Measurements from ENCODE around the gene VIL1.

Gene VIL1

DNA sequence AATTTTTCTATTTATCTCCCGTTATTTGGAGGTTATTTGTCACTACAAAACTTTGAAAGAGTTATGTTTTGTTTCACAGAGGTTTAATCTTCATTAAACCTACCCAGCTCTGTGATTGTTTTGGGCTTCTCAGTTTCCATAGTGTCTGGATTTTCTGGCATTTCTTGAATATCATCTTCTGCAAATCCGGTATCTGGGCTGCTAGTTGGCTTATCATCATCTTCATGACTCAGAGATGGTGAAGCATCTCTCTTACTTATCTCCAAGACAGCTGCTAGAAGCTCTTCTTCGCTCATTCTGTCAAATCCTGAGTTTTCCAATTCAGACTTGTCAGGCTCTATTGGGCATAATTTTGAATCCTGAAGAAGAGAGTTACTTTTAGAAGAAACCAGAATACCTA, 55.6 kb downstream of the VIL1 start:
- TF ChIP-seq USF1 (IDR thresholded peaks at IDR 0.05) (no peak), EGR1 (IDR thresholded peaks at IDR 0.05) (no peak), YY1 (IDR thresholded peaks at IDR 0.05; ENCODE audit: low read depth) (no peak), CREB1 (IDR thresholded peaks at IDR 0.05; ENCODE audit: low read depth) (no peak), NFIC (IDR thresholded peaks at IDR 0.05) (no peak), MAX (IDR thresholded peaks at IDR 0.05) (no peak), ZBTB7A (IDR thresholded peaks at IDR 0.05; ENCODE audit: low read depth) (no peak), FOXM1 (IDR thresholded peaks at IDR 0.05; ENCODE audit: borderline replicate concordance, low read depth) (no peak), RAD21 (IDR thresholded peaks at IDR 0.05; ENCODE audit: low read depth) (no peak), CEBPB (IDR thresholded peaks at IDR 0.05) (no peak), TEAD4 (IDR thresholded peaks at IDR 0.05) (no peak), REST (IDR thresholded peaks at IDR 0.05; ENCODE audit: low read depth) (no peak), TAF1 (IDR thresholded peaks at IDR 0.05; ENCODE audit: low read depth) (no peak), TCF12 (IDR thresholded peaks at IDR 0.05; ENCODE audit: low read depth) (no peak), EP300 (IDR thresholded peaks at IDR 0.05; ENCODE audit: borderline replicate concordance) (no peak)

GRCh38 chr2:218476676-218477075, 57.8 kb downstream of the VIL1 start:
- TF ChIP-seq FOXM1 (IDR thresholded peaks at IDR 0.05; ENCODE audit: borderline replicate concordance, low read depth) (no peak), EP300 (IDR thresholded peaks at IDR 0.05; ENCODE audit: borderline replicate concordance) (no peak), TEAD4 (IDR thresholded peaks at IDR 0.05) (no peak), RAD21 (IDR thresholded peaks at IDR 0.05; ENCODE audit: low read depth) (no peak), CREB1 (IDR thresholded peaks at IDR 0.05; ENCODE audit: low read depth) (no peak), REST (IDR thresholded peaks at IDR 0.05; ENCODE audit: low read depth) (no peak), CEBPB (IDR thresholded peaks at IDR 0.05) (no peak), YY1 (IDR thresholded peaks at IDR 0.05; ENCODE audit: low read depth) (no peak), MAX (IDR thresholded peaks at IDR 0.05) (no peak), TAF1 (IDR thresholded peaks at IDR 0.05; ENCODE audit: low read depth) (no peak)

DNA sequence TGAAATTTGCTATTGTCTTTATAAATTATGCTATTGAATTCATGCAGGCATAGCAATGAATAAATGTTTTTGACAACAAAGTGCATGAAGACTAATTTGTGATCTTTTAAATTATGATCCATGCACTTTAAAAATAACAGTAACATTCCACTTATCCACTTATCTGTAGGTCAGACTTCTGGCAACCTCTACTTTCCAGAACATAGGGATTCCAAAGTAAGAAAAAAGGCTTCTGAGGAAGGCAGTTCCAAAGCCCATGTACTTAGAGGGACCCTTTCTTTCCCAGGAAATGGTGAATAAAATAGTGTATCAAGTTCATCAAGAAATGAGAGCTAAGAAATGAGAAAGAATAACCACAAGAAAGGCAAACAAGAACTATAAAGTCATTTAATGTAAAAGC, 58.3 kb downstream of the VIL1 start:
- no peak for TF ChIP-seq YY1 (IDR thresholded peaks at IDR 0.05; ENCODE audit: low read depth)
- no peak for TF ChIP-seq MAX (IDR thresholded peaks at IDR 0.05)
- TF ChIP-seq CREB1 (IDR thresholded peaks at IDR 0.05; ENCODE audit: low read depth) = no peak
- no peak for TF ChIP-seq TCF12 (IDR thresholded peaks at IDR 0.05; ENCODE audit: low read depth)
- no peak for TF ChIP-seq TAF1 (IDR thresholded peaks at IDR 0.05; ENCODE audit: low read depth)
- no peak for TF ChIP-seq EGR1 (IDR thresholded peaks at IDR 0.05)
- no peak for TF ChIP-seq TEAD4 (IDR thresholded peaks at IDR 0.05)
- no peak for TF ChIP-seq CEBPB (IDR thresholded peaks at IDR 0.05)
- TF ChIP-seq USF1 (IDR thresholded peaks at IDR 0.05) = no peak
- no peak for TF ChIP-seq NFIC (IDR thresholded peaks at IDR 0.05)
- TF ChIP-seq ZBTB7A (IDR thresholded peaks at IDR 0.05; ENCODE audit: low read depth) = no peak
- TF ChIP-seq REST (IDR thresholded peaks at IDR 0.05; ENCODE audit: low read depth) = no peak
- TF ChIP-seq RAD21 (IDR thresholded peaks at IDR 0.05; ENCODE audit: low read depth) = no peak

GRCh38 chr2:218478544-218478943, 59.6 kb downstream of the VIL1 start:
- no peak for TF ChIP-seq REST (IDR thresholded peaks at IDR 0.05; ENCODE audit: low read depth)
- TF ChIP-seq MAX (IDR thresholded peaks at IDR 0.05) = no peak
- TF ChIP-seq RAD21 (IDR thresholded peaks at IDR 0.05; ENCODE audit: low read depth) = no peak
- TF ChIP-seq TEAD4 (IDR thresholded peaks at IDR 0.05) = no peak
- TF ChIP-seq TAF1 (IDR thresholded peaks at IDR 0.05; ENCODE audit: low read depth) = no peak
- TF ChIP-seq USF1 (IDR thresholded peaks at IDR 0.05) = no peak
- no peak for TF ChIP-seq FOXM1 (IDR thresholded peaks at IDR 0.05; ENCODE audit: borderline replicate concordance, low read depth)
- no peak for TF ChIP-seq ZBTB7A (IDR thresholded peaks at IDR 0.05; ENCODE audit: low read depth)
- no peak for TF ChIP-seq TCF12 (IDR thresholded peaks at IDR 0.05; ENCODE audit: low read depth)
- no peak for TF ChIP-seq YY1 (IDR thresholded peaks at IDR 0.05; ENCODE audit: low read depth)
- no peak for TF ChIP-seq NFIC (IDR thresholded peaks at IDR 0.05)
- no peak for TF ChIP-seq CREB1 (IDR thresholded peaks at IDR 0.05; ENCODE audit: low read depth)
- TF ChIP-seq CEBPB (IDR thresholded peaks at IDR 0.05) = no peak
- TF ChIP-seq EP300 (IDR thresholded peaks at IDR 0.05; ENCODE audit: borderline replicate concordance) = no peak
- no peak for TF ChIP-seq EGR1 (IDR thresholded peaks at IDR 0.05)

Measured in Ishikawa (cell line).